GM12874 (cell line): ENCODE data around the gene ABCC4.

Experiments
- CTCF ChIP-seq: IDR thresholded peaks from 2 replicates; pipeline ENCODE4 v1.5.1; 2011; ENCODE audit warnings: low read depth, mild to moderate bottlenecking, control low read depth, low read length, moderate library complexity; ENCODE audit not compliant: insufficient read depth

Gene ABCC4

DNA sequence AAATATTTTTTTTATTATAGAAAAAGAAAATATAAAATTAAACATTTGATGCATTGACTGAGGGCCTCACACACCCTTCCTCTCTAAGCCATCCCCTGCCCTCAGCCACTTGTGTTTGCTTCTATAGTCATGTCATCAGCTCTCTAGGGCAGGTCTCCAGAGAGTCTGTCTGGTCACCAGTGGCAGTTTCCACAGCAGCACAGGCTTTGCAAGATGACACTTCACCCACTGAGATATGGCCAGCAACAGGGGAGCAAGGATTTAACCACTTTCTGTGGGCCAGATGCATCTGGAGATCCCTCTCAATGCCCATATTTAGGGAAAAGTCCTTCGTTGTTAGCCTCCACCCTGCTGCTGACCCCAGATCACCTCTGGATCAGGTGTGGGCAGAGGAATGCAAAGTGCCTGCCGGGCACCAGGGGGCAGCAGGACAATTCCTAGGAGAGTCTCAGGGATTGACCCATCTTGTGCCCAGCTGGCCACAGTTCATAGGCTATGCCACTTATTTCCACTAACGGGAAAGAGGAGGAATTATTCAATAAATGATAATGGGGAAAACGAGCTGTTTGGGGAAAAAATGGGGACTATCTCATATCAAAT is 4.8 kb downstream of the ABCC4 start:
- peak; percentile 68 for TF ChIP-seq CTCF

DNA sequence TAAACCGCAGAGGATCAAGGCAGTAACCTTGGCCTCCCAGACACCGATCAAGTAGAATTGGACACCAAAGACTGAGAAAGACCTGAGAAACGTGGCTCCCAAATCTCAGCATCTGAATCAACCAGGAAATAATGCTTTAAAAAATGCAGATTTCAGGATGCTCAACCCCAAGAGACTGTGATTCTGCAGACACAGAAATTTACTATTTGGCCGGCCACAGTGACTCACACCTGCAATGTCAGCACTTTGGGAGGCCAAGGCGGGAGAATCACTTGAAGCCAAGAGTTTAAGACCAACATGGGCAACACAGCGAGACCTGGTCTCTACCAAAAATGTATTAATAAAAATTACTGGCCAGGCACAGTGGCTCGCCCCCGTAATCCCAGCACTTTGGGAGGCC is 6.2 kb downstream of the ABCC4 start:
- no peak for TF ChIP-seq CTCF

DNA sequence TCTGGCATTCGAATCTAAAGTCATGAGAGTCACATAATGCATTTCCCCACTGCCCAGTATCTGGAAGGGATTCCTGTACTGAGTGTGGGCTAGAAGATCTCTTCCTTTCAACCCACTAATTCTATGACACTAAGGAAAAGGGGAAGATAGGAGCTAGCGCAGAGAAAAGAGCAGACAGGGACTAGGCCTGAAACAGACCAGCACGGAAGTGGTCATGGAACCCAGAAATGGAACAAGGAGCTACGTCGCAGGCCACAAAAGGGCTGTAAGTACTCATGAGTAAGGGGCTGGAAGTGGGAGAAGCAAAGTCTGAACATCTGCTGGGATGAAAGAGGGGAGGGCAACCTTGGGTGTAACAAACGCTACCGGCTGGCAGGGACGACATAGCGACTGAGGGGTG is 8.6 kb downstream of the ABCC4 start:
- no peak for TF ChIP-seq CTCF

GRCh38 chr13:95289020-95289444 is 12.2 kb downstream of the ABCC4 start:
- TF ChIP-seq CTCF = no peak

DNA sequence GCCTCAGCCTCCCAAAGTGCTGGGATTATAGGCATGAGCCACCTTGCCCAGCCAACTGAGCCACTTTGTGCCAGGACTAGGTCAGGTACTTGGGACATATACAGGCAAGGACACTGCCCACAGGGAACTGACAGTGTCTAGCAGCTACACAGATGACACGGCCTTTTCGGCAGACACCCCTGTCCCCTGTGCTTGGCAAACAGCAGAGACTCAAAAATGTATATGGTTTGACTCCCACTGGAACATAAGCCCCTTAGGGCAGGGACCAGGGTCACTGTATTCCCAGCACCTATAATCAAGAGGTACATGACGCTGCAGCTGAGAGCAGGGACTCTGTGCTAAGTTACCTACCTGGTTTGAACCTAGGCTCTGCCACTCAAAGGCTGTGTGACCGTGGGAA is 16.8 kb downstream of the ABCC4 start:
- TF ChIP-seq CTCF = no peak

GRCh38 chr13:95279016-95279415 is 22.2 kb downstream of the ABCC4 start:
- no peak for TF ChIP-seq CTCF

GRCh38 chr13:95276037-95276505 is 25.2 kb downstream of the ABCC4 start:
- TF ChIP-seq CTCF = no peak
